GM19099 (cell line): ENCODE measurements around the gene IFT27.

ENCODE experiments used
- POLR2A ChIP-seq: IDR thresholded peaks from 3 replicates; pipeline ENCODE4 v1.6.1; 2011; ENCODE audit warnings: low read depth; ENCODE audit not compliant: insufficient read length; ENCODE audit errors: extremely low read depth

Gene IFT27

GRCh38 chr22:36771356-36772063 lies 4.4 kb downstream of the IFT27 start:
- TF ChIP-seq POLR2A: no peak

- TF ChIP-seq POLR2A: no peak
Observed at GRCh38 chr22:36770513-36771231, 5.2 kb downstream of the IFT27 start.

- no peak for TF ChIP-seq POLR2A
Observed at GRCh38 chr22:36769541-36770512, 6.1 kb downstream of the IFT27 start.

GRCh38 chr22:36768616-36769015 lies 7.3 kb downstream of the IFT27 start:
- no peak for TF ChIP-seq POLR2A

GRCh38 chr22:36768141-36768540 lies 7.8 kb downstream of the IFT27 start:
- no peak for TF ChIP-seq POLR2A

- TF ChIP-seq POLR2A: no peak
Observed at GRCh38 chr22:36767035-36767775, 8.7 kb downstream of the IFT27 start.

GRCh38 chr22:36765943-36766450 lies 9.9 kb downstream of the IFT27 start:
- no peak for TF ChIP-seq POLR2A

- no peak for TF ChIP-seq POLR2A
Observed at GRCh38 chr22:36765131-36765942, 10.6 kb downstream of the IFT27 start.

- no peak for TF ChIP-seq POLR2A
Observed at GRCh38 chr22:36764641-36765040, 11.3 kb downstream of the IFT27 start.

- TF ChIP-seq POLR2A: no peak
Observed at GRCh38 chr22:36764060-36764459, 11.9 kb downstream of the IFT27 start.

GRCh38 chr22:36763576-36763975 lies 12.3 kb downstream of the IFT27 start:
- TF ChIP-seq POLR2A: no peak

GRCh38 chr22:36762687-36763260 lies 13.1 kb downstream of the IFT27 start:
- no peak for TF ChIP-seq POLR2A

GRCh38 chr22:36761553-36762240 lies 14.2 kb downstream of the IFT27 start:
- no peak for TF ChIP-seq POLR2A
